ENCODE data around the gene RAB3B.
"Not testable (repeated sequence)": the region's sequence is repeated elsewhere in the genome, so short reads cannot be mapped to it uniquely, and the experiment has no call there.

The RAB3B gene

DNA sequence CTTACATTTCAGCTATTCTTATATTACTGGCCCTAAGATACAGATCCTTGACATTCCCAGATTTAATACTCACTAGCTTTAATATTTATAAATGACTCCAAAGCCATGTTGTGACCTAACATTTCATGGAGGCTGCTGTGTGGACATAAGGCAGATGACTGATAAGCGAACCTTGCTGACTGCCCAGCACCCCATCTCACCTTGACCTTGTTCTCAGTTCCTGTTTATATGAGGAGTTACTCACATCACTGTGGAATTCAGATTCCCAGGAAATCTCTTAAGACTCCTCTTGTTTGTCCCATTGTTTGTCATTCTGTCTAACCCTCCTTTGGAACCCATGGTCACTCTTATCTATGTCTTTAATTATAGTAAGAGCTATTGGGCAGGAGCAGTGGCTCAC is 21.9 kb downstream of the RAB3B start:
- no peaks in the 10 kb centered on the region for H3K4me1 Mint-ChIP-seq
- no peaks in the 10 kb centered on the region for H3K9me3 Mint-ChIP-seq
- DNase-seq (ENCODE audit: low spot score in 2 of 2) = no peak
- H3K27ac Mint-ChIP-seq = no peak overlapping the region
- H3K36me3 Mint-ChIP-seq = no peaks in the 10 kb centered on the region
- ATAC-seq = no peak
- no peak overlapping the region for H3K4me3 Mint-ChIP-seq

DNA sequence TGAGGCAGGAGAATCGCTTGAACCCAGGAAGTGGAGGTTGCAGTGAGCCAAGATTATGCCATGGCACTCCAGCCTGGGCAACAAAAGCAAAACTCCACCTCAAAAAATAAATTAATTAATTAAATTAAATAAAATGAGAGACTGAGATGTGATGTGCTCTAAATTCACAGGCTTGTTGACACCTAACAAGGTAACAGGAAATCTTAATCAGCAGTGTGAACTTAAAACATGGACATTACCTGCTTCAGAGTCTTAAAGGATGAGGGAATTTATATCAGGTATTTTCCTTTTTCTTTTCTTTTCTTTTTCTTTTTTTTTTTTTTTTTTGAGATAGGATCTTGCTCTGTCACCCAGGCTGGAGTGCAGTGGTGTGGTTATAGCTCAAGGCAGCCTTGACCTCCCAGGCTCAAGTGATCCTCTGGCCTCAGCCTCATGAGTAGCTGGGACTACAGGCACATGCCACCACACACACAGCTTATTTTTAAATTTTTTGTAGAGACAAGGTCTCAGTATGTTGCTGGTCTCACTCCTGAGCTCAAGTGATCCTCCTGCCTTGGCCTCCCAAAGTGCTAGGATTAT is 23.2 kb downstream of the RAB3B start:
- not testable (repeated sequence) for H3K4me1 Mint-ChIP-seq; H3K36me3 Mint-ChIP-seq; DNase-seq (ENCODE audit: low spot score in 2 of 2); H3K9me3 Mint-ChIP-seq; H3K4me3 Mint-ChIP-seq; ATAC-seq; H3K27ac Mint-ChIP-seq

DNA sequence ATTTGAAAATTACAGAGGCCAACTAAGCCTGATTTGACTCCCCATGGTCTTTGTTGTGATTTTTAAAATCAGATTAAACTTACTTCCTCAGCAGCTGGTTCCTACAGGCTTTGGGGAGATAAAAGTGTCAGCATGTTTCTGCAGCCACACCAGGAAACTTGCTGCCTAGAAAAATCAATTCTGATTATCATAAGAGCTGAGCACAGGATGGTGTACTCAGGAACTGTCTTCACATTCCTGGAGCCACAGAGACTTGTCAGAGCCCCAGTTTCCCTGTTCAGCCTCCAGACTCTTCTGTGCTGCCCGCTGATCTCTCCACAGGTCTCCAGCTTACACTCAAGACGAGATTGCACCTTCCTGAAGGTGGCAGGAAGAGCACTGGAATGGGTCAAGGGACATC is 23.9 kb downstream of the RAB3B start:
- no peak for DNase-seq (ENCODE audit: low spot score in 2 of 2)
- no peaks in the 10 kb centered on the region for H3K9me3 Mint-ChIP-seq

GRCh38 chr1:51964309-51964696 is 26.2 kb downstream of the RAB3B start:
- H3K4me1 Mint-ChIP-seq = no peaks in the 10 kb centered on the region
- H3K4me3 Mint-ChIP-seq = no peak overlapping the region
- ATAC-seq = no peak

More for the DNA sequence above, 23.9 kb downstream of the RAB3B start:
- Mint-ChIP-seq H3K27ac (no peak overlapping the region), H3K36me3 (no peaks in the 10 kb centered on the region), H3K4me1 (no peaks in the 10 kb centered on the region), H3K4me3 (no peak overlapping the region)
- ATAC-seq = no peak

GRCh38 chr1:51963592-51964308 is 26.8 kb downstream of the RAB3B start:
- no peak overlapping the region for H3K4me3 Mint-ChIP-seq
- no peak overlapping the region for H3K27ac Mint-ChIP-seq
- DNase-seq (ENCODE audit: low spot score in 2 of 2) (no peak), ATAC-seq (no peak)
- no peaks in the 10 kb centered on the region for H3K4me1 Mint-ChIP-seq
- H3K9me3 Mint-ChIP-seq = no peaks in the 10 kb centered on the region
- H3K36me3 Mint-ChIP-seq = no peaks in the 10 kb centered on the region

More at GRCh38 chr1:51964309-51964696, 26.2 kb downstream of the RAB3B start:
- no peaks in the 10 kb centered on the region for H3K36me3 Mint-ChIP-seq
- H3K27ac Mint-ChIP-seq = no peak overlapping the region
- no peaks in the 10 kb centered on the region for H3K9me3 Mint-ChIP-seq
- DNase-seq (ENCODE audit: low spot score in 2 of 2) = no peak

- no peaks in the 10 kb centered on the region for H3K4me1 Mint-ChIP-seq
- H3K27ac Mint-ChIP-seq = no peak overlapping the region
- H3K36me3 Mint-ChIP-seq = no peaks in the 10 kb centered on the region
- DNase-seq (ENCODE audit: low spot score in 2 of 2) = no peak
- no peak overlapping the region for H3K4me3 Mint-ChIP-seq
- ATAC-seq = no peak
- no peaks in the 10 kb centered on the region for H3K9me3 Mint-ChIP-seq
Measured at GRCh38 chr1:51962486-51963356, 27.8 kb downstream of the RAB3B start.

GRCh38 chr1:51961954-51962353 is 28.5 kb downstream of the RAB3B start:
- Mint-ChIP-seq H3K4me3 (no peak overlapping the region), H3K36me3 (no peaks in the 10 kb centered on the region), H3K27ac (no peak overlapping the region), H3K9me3 (no peaks in the 10 kb centered on the region), H3K4me1 (no peaks in the 10 kb centered on the region)
- ATAC-seq (no peak), DNase-seq (ENCODE audit: low spot score in 2 of 2) (no peak)

DNA sequence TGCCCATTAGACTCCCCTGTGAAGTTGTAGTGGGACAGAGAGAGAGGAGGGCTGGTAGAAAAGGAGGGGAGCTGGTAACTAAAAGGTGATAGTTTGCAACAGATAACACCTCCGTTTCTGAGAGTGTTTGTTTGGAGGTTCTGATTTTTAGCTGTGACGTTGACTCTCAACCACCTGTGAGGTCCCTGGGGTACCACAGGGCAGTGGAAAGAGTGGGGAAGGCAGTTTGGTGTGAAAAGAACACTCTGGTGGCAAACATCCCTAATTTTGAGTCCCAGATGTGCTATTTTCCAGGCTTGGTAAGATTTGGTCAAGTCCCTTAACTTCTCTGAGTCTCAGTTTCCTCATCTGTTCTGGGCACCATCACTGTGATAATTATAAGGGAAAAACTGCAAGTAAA is 29.3 kb downstream of the RAB3B start:
- Mint-ChIP-seq H3K36me3 (no peaks in the 10 kb centered on the region), H3K4me1 (no peaks in the 10 kb centered on the region), H3K4me3 (no peak overlapping the region), H3K27ac (no peak overlapping the region), H3K9me3 (no peaks in the 10 kb centered on the region)
- ATAC-seq (no peak), DNase-seq (ENCODE audit: low spot score in 2 of 2) (no peak)

DNA sequence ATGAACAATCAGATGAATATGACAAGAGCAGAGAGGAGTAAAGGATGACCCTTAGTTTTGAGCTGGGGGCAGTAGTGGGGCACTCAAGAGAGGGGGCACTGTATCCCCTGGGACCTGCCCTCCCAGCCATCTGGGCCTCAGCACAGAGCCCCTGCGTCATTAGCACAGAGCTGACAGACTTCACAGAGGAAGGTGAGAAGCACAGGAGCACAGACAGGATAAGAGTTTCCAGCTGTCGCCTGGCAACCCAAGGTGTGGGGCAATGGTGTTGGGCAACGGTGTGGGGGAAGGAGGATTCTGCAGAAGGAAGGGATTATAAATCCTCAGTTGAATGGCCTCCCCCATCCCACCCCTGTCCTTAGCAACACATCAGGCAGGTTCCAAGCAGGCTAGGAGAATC is 30.2 kb downstream of the RAB3B start:
- no peak overlapping the region for H3K27ac Mint-ChIP-seq
- no peaks in the 10 kb centered on the region for H3K9me3 Mint-ChIP-seq
- DNase-seq (ENCODE audit: low spot score in 2 of 2) (no peak), ATAC-seq (peak; percentile 12)
- no peaks in the 10 kb centered on the region for H3K4me1 Mint-ChIP-seq
- no peaks in the 10 kb centered on the region for H3K36me3 Mint-ChIP-seq
- H3K4me3 Mint-ChIP-seq = no peak overlapping the region

DNA sequence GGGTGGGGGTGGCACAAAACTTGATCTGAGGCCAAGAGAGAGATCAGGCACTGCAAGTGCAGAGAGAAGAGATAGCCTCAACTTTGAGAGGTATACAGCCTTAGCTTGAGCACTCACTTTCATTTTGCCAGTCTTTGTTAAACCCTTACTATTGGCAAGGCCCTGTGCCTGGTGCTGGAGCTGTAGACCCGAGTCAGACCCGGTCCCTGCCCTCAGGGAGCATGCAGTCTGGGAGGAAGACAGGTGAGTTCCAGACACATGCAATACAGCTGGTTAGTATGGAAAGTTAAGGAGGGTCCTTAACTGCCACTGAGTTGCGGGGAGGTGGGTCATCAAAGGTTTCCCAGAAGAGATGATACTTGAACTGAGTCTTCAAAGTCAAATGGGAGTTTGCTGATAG is 31.7 kb downstream of the RAB3B start:
- DNase-seq (ENCODE audit: low spot score in 2 of 2) (no peak), ATAC-seq (no peak)
- Mint-ChIP-seq H3K4me3 (no peak overlapping the region), H3K4me1 (no peaks in the 10 kb centered on the region), H3K9me3 (no peaks in the 10 kb centered on the region), H3K36me3 (no peaks in the 10 kb centered on the region), H3K27ac (no peak overlapping the region)

- Mint-ChIP-seq H3K9me3 (no peaks in the 10 kb centered on the region), H3K27ac (no peak overlapping the region), H3K4me3 (no peak overlapping the region), H3K36me3 (no peaks in the 10 kb centered on the region), H3K4me1 (peaks cover 4% of the 10 kb centered on the region)
- DNase-seq (ENCODE audit: low spot score in 2 of 2) = no peak
- ATAC-seq = no peak
Measured at GRCh38 chr1:51957618-51958017, 32.9 kb downstream of the RAB3B start.

- Mint-ChIP-seq H3K4me3 (no peak overlapping the region), H3K36me3 (no peaks in the 10 kb centered on the region), H3K9me3 (no peaks in the 10 kb centered on the region), H3K27ac (no peak overlapping the region), H3K4me1 (peaks cover 6% of the 10 kb centered on the region)
- ATAC-seq (no peak), DNase-seq (ENCODE audit: low spot score in 2 of 2) (no peak)
Measured at GRCh38 chr1:51956528-51957509, 33.7 kb downstream of the RAB3B start.

- no peak for DNase-seq (ENCODE audit: low spot score in 2 of 2)
- Mint-ChIP-seq H3K9me3 (no peaks in the 10 kb centered on the region), H3K4me1 (peaks cover 6% of the 10 kb centered on the region), H3K27ac (no peak overlapping the region), H3K36me3 (no peaks in the 10 kb centered on the region), H3K4me3 (no peak overlapping the region)
- ATAC-seq = no peak
Measured at GRCh38 chr1:51955797-51956527, 34.5 kb downstream of the RAB3B start.

GRCh38 chr1:51954783-51955182 is 35.7 kb downstream of the RAB3B start:
- ATAC-seq = no peak
- DNase-seq (ENCODE audit: low spot score in 2 of 2) = no peak
- Mint-ChIP-seq H3K4me1 (peaks cover 6% of the 10 kb centered on the region), H3K9me3 (no peaks in the 10 kb centered on the region), H3K4me3 (no peak overlapping the region), H3K27ac (no peak overlapping the region), H3K36me3 (no peaks in the 10 kb centered on the region)

All from stimulated activated effector memory CD8-positive, alpha-beta T cell treated with anti-CD3 and anti-CD28 coated beads, Interleukin-12 subunit alpha, Interleukin-12 subunit beta, amount 100 ng/mL, for 72 hours (primary cell).